Subcutaneous abdominal adipose tissue (tissue), 5 donors: ENCODE measurements around the gene IL6ST.
"Not testable (repeated sequence)": the region's sequence is repeated elsewhere in the genome, so short reads cannot be mapped to it uniquely, and the experiment has no call there.

Experiments used
- H3K27ac ChIP-seq: one replicate; pipeline ENCODE4 v1.7.0; 2013; ENCODE audit warnings: low read depth, mild to moderate bottlenecking, inconsistent platforms, low read length, moderate library complexity
- H3K27me3 ChIP-seq, 5 donors: one replicate each; pipeline ENCODE4 v1.7.0; 2013; ENCODE audit warnings: low read length in 5 of 5, inconsistent platforms in 1 of 5; ENCODE audit not compliant: control insufficient read depth in 5 of 5, insufficient read depth in 4 of 5
- H3K36me3 ChIP-seq, 5 donors: one replicate each; pipeline ENCODE4 v1.7.0; 2013; ENCODE audit warnings: low read length in 5 of 5; ENCODE audit not compliant: control insufficient read depth in 5 of 5, insufficient read depth in 5 of 5
- H3K4me1 ChIP-seq, 5 donors: one replicate each; pipeline ENCODE4 v1.7.0; 2013; ENCODE audit warnings: low read length in 5 of 5, mild to moderate bottlenecking in 3 of 5, moderate library complexity in 1 of 5; ENCODE audit not compliant: control insufficient read depth in 5 of 5, insufficient read depth in 5 of 5
- H3K4me3 ChIP-seq, 5 donors: one replicate each; pipeline ENCODE4 v1.7.0; 2013; ENCODE audit warnings: low read length in 5 of 5, low read depth in 1 of 5
- H3K9ac ChIP-seq, 5 donors: one replicate each; pipeline ENCODE4 v1.7.0; 2013; ENCODE audit warnings: low read length in 5 of 5, mild to moderate bottlenecking in 4 of 5, moderate library complexity in 3 of 5
- H3K9me3 ChIP-seq, 5 donors: one replicate each; pipeline ENCODE4 v1.7.0; 2013; ENCODE audit warnings: low read length in 5 of 5; ENCODE audit not compliant: control insufficient read depth in 5 of 5
- donor health status: healthy.
- donor health status: healthy.
- donor health status: healthy.
- donor health status: healthy.
- donor health status: healthy.

Gene IL6ST

DNA sequence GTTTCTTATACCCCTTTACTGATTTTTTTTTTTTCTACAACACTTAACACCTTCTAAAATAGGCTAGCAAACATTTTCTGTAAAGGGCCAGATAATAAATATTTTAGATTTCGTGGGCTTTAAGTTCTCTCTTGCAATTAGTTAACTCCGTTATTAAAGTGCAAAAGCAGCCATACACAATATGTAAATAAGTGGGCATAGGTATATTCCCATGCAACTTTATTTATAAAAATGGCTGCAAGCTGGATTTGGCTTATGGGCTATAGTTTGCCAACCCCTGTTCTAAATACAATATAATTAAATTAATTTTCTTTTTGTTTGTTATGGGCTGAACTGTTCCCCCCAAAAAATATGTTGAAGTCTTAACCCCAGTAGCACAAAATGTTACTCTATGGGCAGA lies 10.8 kb downstream of the IL6ST start:
- Histone ChIP-seq H3K36me3 (peaks cover 6 to 16% (median 11%) of the 10 kb centered on the region in 5 donors), H3K4me3 (no peak overlapping the region), H3K9me3 (no peaks in the 10 kb centered on the region), H3K27ac (peak overlapping the region; percentile 15), H3K27me3 (no peaks in the 10 kb centered on the region), H3K4me1 (peaks cover 2 to 40% (median 14%) of the 10 kb centered on the region in 5 donors), H3K9ac (no peak overlapping the region)

DNA sequence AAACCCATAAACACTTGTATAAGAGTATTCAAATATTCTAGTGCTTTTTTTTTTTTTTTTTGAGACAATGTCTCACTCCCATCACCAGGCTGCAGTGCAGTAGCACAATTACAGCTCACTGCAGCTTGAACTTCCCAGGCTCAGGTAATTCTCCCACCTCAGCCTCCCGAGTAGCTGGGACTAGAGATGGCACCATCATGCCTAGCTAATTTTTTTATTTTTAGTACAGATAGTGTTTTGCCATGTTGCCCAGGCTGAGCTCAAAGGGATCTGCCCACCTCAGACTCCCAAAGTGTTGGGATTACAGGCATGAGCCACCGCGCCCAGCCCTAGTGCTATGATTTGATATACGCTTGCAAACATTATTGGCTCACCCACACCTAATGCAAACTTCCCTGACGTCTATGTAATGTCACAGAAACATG lies 11.8 kb downstream of the IL6ST start:
- H3K9ac ChIP-seq: no peak overlapping the region
- peaks cover 6 to 16% (median 11%) of the 10 kb centered on the region in 5 donors for H3K36me3 ChIP-seq
- H3K27me3 ChIP-seq: no peaks in the 10 kb centered on the region
- H3K27ac ChIP-seq: no peak overlapping the region
- H3K4me1 ChIP-seq: peaks cover 4 to 39% (median 18%) of the 10 kb centered on the region in 5 donors
- H3K9me3 ChIP-seq: no peaks in the 10 kb centered on the region
- no peak overlapping the region for H3K4me3 ChIP-seq

DNA sequence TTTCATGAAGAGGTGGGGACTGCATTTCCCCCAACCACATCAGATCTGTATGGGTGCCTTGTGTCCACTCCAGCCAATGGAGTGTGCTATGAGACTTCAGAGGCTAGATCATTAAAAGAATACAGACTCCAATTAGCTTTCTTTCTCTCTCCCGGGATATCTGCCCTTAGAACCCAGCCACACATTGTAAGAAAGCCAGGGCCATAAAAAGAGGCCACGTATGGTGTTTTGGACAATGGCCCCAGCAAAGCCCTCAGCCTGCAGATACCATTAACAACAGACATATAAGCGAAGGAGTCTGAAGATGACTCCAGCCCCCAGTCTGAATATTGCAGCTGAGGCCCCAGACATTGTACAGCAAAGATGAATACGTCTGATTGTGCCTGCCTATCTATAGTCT lies 21.5 kb downstream of the IL6ST start:
- Histone ChIP-seq H3K4me3 (no peak overlapping the region), H3K27me3 (no peaks in the 10 kb centered on the region), H3K9me3 (no peaks in the 10 kb centered on the region), H3K36me3 (peaks cover 8 to 52% (median 24%) of the 10 kb centered on the region in 5 donors), H3K9ac (no peak overlapping the region), H3K4me1 (peaks cover 2 to 16% (median 13%) of the 10 kb centered on the region in 5 donors), H3K27ac (peak overlapping the region; percentile 8)

DNA sequence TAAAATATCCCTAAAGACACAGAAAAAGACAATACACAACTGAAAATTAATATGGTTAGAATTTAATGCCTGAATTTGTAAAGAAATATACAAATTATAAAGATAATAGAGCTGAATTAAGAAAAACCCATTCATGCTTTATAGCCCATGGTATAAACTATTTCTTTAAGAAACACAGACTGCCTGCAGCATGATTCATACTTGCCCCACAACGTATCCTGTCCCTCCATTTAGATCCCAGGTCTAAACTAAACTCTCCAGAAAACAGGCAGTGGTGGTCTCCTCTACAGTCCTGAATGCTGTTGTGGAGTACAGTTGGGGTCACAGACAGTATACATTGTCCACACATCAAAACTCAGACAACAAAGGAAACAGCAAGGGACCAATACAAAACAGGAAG lies 24.8 kb downstream of the IL6ST start:
- Histone ChIP-seq H3K4me3 (no peak overlapping the region), H3K36me3 (peaks cover 8 to 36% (median 18%) of the 10 kb centered on the region in 5 donors), H3K9me3 (no peaks in the 10 kb centered on the region), H3K4me1 (peaks cover 0 to 10% (median 7%) of the 10 kb centered on the region in 5 donors), H3K27me3 (no peaks in the 10 kb centered on the region), H3K9ac (no peak overlapping the region), H3K27ac (no peak overlapping the region)

DNA sequence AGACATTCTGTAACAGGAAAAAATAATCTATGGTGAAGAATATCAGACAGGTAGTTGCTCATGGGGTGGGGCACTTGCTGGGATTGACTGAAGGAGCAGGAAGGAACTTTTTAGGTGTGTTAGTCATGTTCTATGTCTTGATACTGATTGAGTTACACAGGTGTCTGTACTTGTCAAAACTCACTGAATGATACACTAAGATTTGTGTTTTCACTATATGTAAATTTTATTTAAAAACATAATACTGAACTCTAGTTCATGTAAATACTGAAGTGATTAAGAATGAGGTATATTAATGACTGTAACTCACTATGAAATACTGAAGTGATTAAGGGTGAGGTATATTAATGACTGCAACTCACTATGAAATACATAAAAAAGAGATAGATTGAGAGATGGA lies 28.5 kb downstream of the IL6ST start:
- Histone ChIP-seq H3K27ac (no peak overlapping the region), H3K27me3 (no peaks in the 10 kb centered on the region), H3K9ac (no peak overlapping the region), H3K4me3 (no peak overlapping the region), H3K4me1 (peaks cover 0 to 5% (median 4%) of the 10 kb centered on the region in 5 donors), H3K36me3 (peaks cover 20 to 45% (median 29%) of the 10 kb centered on the region in 5 donors), H3K9me3 (no peaks in the 10 kb centered on the region)

DNA sequence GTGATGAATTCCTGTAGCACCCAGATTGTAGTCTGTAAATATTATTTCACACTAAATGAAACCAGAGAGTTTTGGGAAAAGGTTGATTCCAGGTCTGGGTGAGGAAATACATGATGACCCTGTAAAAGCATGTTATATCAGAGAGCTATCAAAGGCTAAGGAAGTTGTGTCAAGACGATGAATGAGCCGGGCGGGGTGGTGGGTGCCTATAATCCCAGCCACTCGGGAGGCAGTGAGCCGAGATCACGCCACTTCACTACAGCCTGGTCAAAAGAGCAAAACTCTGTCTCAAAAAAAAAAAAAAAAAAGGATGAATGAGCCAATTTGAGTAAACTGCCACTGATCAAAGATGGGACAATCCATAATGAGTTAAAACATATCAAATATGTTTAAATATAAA lies 29.2 kb downstream of the IL6ST start:
- Histone ChIP-seq H3K4me1 (peaks cover 0 to 5% (median 0%) of the 10 kb centered on the region in 5 donors), H3K9me3 (no peaks in the 10 kb centered on the region), H3K27me3 (no peaks in the 10 kb centered on the region), H3K36me3 (peaks cover 26 to 52% (median 36%) of the 10 kb centered on the region in 5 donors), H3K4me3 (no peak overlapping the region), H3K9ac (no peak overlapping the region), H3K27ac (no peak overlapping the region)

DNA sequence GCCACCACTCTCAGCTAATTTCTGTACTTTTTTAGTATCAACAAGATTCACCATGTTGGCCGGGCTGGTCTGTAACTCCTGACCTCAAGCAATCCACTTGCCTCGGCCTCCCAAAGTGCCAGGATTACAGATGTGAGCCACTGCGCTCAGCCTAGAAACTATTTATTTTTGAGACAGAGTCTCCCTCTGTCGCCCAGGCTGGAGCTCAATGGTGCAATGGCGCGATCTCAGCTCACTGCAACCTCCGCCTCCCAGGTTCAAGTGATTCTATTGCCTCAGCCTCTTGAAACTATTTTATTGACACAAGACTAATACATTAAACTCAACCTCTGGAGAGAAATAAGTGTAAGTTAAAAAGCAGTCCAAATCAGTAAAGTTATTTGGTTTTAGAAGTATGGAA lies 34.0 kb downstream of the IL6ST start:
- H3K4me3 ChIP-seq: no peak overlapping the region
- H3K4me1 ChIP-seq: no peaks in the 10 kb centered on the region
- no peaks in the 10 kb centered on the region for H3K9me3 ChIP-seq
- no peak overlapping the region for H3K9ac ChIP-seq
- peaks cover 44 to 74% (median 59%) of the 10 kb centered on the region in 5 donors for H3K36me3 ChIP-seq
- no peaks in the 10 kb centered on the region for H3K27me3 ChIP-seq
- no peak overlapping the region for H3K27ac ChIP-seq

DNA sequence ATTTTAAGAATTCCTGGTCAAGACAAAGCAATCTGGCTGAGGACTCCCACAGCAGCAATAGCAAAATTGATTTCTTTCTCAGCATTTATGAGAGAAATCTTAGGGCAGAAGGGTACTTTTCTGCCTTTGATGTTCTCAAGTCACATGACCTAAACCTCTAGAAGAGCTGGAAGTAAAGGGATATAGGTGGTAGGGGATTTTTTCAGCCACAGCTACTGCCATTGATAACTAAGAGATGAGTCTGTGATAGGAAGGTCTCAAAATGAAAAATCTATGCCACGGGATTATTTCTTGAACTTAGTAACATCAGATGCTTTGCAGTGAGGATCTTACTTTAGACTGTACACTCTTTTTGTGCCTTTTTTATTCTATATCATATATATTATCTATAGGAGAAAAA lies 35.6 kb downstream of the IL6ST start:
- H3K9me3 ChIP-seq: no peaks in the 10 kb centered on the region
- no peak overlapping the region for H3K27ac ChIP-seq
- H3K36me3 ChIP-seq: peaks cover 55 to 90% (median 75%) of the 10 kb centered on the region in 5 donors
- no peak overlapping the region for H3K4me3 ChIP-seq
- H3K4me1 ChIP-seq: no peaks in the 10 kb centered on the region
- no peak overlapping the region for H3K9ac ChIP-seq
- H3K27me3 ChIP-seq: no peaks in the 10 kb centered on the region

DNA sequence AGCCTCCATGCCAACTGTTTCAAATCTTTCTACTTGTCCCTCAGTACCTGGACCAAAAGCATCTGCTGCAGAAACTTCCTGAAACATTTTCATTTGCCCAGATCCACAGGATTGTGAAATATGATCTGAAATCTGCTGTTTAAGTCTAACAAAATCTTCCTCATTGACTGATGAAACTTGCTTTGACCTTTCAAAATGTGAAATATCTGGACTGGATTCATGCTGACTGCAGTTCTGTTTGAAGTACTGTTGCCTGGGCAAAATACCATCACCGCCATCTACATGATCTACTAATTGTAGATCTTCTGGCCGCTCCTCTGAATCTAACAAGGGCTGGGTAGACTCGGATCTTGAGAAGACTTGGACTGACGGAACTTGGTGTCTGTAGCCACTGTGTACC lies 53.6 kb downstream of the IL6ST start:
- not testable (repeated sequence) for H3K4me3 ChIP-seq, H3K27ac ChIP-seq, H3K4me1 ChIP-seq, H3K9ac ChIP-seq, H3K27me3 ChIP-seq, H3K9me3 ChIP-seq
- H3K36me3 ChIP-seq: peaks cover 28 to 68% (median 61%) of the 10 kb centered on the region in 5 donors

DNA sequence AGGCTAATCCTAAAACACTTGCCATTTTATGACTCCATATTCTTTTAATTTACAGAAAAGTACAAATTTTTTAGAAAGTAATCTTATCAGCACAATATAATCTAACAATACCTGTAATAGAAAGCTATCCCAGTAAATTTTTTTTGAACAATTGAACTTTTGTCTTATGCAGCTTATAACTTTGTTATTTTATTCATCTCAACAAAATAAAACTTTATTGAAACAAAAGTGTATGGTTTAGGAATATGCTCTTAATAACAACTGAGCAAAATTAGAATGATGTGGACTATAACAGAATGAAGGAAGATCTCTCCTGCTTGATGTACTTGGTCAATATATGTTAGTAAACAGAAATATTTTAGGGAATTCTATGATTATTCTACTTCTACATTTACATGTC lies 57.2 kb downstream of the IL6ST start:
- H3K27me3 ChIP-seq, H3K4me1 ChIP-seq, H3K9ac ChIP-seq, H3K9me3 ChIP-seq, H3K27ac ChIP-seq, H3K4me3 ChIP-seq: not testable (repeated sequence)
- H3K36me3 ChIP-seq: peaks cover 22 to 50% (median 45%) of the 10 kb centered on the region in 5 donors
